ENCODE measurements around the gene CTNNAL1.

The CTNNAL1 gene

DNA sequence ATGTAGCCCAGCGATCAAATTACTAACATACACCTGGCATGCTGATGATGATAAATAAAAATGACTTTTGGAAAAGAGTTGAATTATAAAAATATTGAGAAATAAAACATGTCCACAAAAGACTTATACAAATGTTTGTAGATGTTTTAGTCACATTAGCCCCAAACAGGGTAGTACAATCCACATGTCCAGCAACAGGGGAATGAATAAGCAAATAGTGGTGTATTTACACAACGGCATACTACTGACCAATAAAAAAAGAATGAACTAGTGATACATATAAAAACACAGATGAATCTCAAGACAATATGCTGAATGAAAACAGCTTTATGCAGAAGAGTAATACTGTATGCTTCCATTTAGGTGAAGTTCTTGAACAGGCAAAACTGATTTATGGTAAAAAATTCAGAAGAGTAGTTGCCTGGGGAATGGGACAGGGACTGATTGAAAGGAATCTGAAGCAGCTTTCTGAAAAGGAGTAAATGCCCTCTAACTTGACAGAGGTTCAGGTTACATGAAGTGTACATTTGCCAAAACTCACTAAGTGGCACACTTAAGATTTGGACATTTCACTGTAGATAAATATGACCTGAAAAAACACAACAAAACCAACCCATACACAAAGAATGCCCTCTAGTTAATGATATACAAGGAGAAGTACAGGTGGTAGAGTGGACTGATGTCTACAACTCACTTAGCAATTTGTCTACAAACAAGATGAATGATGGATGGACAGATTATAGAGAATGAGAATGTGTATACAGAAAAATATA, 115.8 kb downstream of the CTNNAL1 start:
- DNase-seq (ENCODE audit: low read depth) = no peak
- no peak overlapping the region for H3K4me3 ChIP-seq (ENCODE audit: low read depth, low read length)

DNA sequence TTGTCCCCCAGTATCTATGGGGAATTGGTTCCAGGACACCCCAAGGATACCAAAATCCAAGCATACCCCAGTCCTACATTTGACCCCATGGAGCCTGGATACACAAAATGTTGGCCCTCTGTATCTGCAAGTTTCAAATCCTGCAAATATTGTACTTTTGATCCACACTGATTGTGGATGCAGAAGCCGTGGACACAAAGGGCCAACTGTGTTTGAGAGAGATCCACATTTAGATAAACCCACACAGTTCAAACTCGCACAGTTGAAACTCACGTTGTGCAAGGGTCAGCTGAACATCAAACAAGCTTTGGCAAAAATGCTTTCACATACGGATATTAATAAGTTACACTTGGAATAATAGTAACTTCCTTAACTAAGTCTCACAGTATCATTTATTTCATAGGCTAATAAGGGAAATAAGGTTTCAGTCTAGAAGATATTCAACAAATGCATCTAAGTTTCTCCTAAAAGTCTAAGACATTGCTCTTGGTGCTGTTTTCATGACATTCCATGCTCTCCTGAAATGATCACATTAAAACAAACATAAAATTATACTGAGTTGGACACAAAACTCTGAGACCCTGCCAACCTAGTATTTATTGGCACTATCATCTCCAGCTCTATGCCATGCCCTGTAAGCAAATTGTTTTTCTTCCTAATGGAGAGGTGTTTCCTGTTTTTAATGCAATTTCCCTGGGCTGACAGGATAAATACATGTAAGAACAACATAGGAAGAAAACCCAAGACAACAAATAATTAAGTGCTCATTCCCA, 118.9 kb downstream of the CTNNAL1 start:
- no peak overlapping the region for H3K4me3 ChIP-seq (ENCODE audit: low read depth, low read length)
- DNase-seq (ENCODE audit: low read depth) = no peak
